ENCODE results near the gene SMCO4. TPM values are rescaled to one million over a fixed set of nuclear protein-coding genes. Genes with fewer than 3 reads are reported as not detected.
"Not testable (repeated sequence)": the region's sequence is repeated elsewhere in the genome, so short reads cannot be mapped to it uniquely, and the experiment has no call there.

The SMCO4 gene
- total and polyA plus RNA-seq, 7 donors, result 2.4 to 112 (median 9.6) TPM

DNA sequence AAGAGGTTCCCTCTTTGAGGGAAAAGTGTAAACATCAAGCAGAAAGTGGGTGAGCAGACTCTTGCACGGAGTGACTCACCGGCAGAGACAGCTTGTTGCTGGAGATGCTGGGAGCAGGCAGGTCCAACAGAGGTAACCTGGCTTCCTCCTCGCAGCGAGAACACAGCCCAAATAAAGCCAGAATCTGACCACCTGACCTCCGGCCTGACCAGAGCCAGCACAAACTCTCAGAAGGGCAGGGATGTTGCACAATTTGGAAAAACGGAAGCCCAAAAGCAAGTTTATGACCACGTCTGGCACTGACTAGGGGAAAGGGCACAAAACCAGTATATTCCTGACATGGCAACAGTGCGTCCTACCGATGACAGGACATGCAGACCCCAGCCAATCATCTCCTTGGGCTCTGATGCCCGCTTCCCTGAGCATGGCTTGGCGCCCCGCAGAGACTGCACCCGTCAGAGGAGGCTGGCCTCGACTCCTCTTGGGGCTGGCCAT lies 5.4 kb downstream of the SMCO4 start:
- H3K27me3 ChIP-seq, result no peaks in the 10 kb centered on the region
- TF ChIP-seq EP300 (IDR thresholded peaks at IDR 0.05), result no peak
- TF ChIP-seq POLR2AphosphoS5 (IDR thresholded peaks at IDR 0.05), result no peak
- no peak for TF ChIP-seq POLR2A (IDR thresholded peaks at IDR 0.05)
- TF ChIP-seq, protein P1, sequence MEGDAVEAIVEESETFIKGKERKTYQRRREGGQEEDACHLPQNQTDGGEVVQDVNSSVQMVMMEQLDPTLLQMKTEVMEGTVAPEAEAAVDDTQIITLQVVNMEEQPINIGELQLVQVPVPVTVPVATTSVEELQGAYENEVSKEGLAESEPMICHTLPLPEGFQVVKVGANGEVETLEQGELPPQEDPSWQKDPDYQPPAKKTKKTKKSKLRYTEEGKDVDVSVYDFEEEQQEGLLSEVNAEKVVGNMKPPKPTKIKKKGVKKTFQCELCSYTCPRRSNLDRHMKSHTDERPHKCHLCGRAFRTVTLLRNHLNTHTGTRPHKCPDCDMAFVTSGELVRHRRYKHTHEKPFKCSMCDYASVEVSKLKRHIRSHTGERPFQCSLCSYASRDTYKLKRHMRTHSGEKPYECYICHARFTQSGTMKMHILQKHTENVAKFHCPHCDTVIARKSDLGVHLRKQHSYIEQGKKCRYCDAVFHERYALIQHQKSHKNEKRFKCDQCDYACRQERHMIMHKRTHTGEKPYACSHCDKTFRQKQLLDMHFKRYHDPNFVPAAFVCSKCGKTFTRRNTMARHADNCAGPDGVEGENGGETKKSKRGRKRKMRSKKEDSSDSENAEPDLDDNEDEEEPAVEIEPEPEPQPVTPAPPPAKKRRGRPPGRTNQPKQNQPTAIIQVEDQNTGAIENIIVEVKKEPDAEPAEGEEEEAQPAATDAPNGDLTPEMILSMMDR (IDR thresholded peaks at IDR 0.05), result no peak
- peak overlapping the region in 2 of 4 donors; percentile 8 to 38 for H3K27ac ChIP-seq
- H3K9me3 ChIP-seq, result no peaks in the 10 kb centered on the region
- no peak for DNase-seq
- peaks cover 0 to 18% (median 11%) of the 10 kb centered on the region in 4 donors for H3K4me1 ChIP-seq
- 46 to 74% methylated on average over 14 of the region's 14 CpGs for WGBS, 2 donors
- H3K36me3 ChIP-seq, result no peaks in the 10 kb centered on the region
- H3K4me3 ChIP-seq, result no peak overlapping the region
- intact Hi-C loops (cut with DNase I), result no loop called here

DNA sequence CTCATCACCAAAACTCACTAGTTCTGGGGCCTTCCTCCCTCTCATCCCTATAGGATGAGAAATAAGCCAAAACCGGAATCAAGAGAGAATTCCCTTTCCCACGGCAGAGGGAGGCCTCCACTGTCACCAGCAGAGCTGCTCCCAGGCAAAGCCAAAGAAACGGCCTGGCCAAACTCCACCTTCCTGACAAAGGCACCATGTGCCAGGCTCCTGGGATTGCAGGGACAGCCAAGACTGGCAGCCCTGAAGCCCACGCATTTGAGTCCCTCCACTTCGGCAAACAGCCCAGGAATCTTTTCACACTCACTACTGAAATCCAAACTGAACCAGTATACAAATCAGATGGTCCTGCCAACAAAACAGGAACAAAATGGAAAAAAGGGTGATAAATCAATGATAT lies 6.1 kb downstream of the SMCO4 start:
- H3K27ac ChIP-seq, result peak overlapping the region in 1 of 4 donors; percentile 38
- peaks cover 0 to 15% (median 11%) of the 10 kb centered on the region in 4 donors for H3K4me1 ChIP-seq
- intact Hi-C loops (cut with DNase I), result no loop called here
- 68 to 76% methylated on average over 5 of the region's 5 CpGs for whole genome bisulfite sequencing, 2 donors
- no peak overlapping the region for H3K4me3 ChIP-seq
- DNase-seq, result no peak
- no peaks in the 10 kb centered on the region for H3K36me3 ChIP-seq
- no peaks in the 10 kb centered on the region for H3K27me3 ChIP-seq
- TF ChIP-seq, protein P1 (IDR thresholded peaks at IDR 0.05), result no peak
- no peak for TF ChIP-seq POLR2AphosphoS5 (IDR thresholded peaks at IDR 0.05)
- no peak for TF ChIP-seq EP300 (IDR thresholded peaks at IDR 0.05)
- no peak for TF ChIP-seq POLR2A (IDR thresholded peaks at IDR 0.05)
- no peaks in the 10 kb centered on the region for H3K9me3 ChIP-seq

DNA sequence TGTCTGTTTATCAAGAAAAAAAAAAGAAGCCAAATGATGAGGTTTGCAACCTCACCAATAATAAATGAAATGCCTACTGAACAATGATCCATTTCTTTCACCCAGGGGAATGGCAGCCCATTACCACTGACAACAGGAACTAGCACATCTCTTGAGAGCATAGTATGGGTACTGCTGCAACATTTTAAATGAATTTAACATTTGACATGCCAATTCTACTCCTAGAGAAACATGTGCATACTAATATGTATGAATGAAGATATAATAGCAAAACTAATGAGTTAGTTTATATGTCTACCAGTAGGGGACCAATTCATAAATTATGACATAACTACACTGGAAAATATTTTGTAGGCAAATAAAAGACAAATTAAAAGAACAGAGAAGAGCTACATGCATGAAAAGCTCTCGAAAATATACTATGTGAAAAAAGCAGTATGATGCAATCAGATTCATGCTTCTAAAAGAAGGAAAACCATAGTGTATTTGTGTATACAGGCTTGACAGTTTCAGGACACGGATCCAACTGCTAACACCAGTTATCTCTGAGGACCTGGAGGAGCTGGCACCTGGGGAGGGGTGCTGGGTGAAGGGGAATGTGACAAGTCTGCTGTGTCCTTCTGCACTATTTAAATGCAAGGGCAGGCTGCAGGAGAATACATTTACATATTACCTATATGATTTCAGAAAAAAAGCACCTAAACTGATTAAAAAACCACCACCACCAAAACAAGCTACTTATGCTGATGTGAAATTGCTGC lies 6.9 kb downstream of the SMCO4 start:
- H3K27ac ChIP-seq, result no peak overlapping the region

DNA sequence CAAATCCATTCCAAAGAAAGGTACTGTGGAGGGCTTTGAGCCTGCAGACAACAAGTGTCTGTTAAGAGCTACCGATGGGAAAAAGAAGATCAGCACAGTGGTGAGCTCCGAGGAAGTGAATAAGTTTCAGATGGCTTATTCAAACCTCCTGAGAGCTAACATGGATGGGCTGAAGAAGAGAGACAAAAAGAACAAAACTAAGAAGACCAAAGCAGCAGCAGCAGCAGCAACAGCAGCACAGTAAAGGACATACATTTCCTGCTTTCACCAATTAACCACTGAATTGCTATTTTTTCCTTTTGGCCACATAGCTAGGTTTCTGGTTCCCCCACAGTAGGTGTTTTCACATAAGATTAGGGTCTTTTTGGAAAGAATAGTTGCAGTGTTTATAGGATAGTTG lies 7.6 kb downstream of the SMCO4 start:
- H3K4me1 ChIP-seq, result peaks cover 0 to 13% (median 11%) of the 10 kb centered on the region in 4 donors
- H3K9me3 ChIP-seq; H3K36me3 ChIP-seq; H3K4me3 ChIP-seq; intact Hi-C loops (cut with DNase I); H3K27ac ChIP-seq; H3K27me3 ChIP-seq; DNase-seq: not testable (repeated sequence)
- 53 to 87% methylated on average over 2 of the region's 2 CpGs for WGBS, 2 donors

More for the DNA sequence above, 6.9 kb downstream of the SMCO4 start:
- no peak for DNase-seq
- WGBS, 2 donors, result 71 to 81% methylated on average over 2 of the region's 2 CpGs
- no peaks in the 10 kb centered on the region for H3K9me3 ChIP-seq
- H3K4me1 ChIP-seq, result peaks cover 0 to 13% (median 11%) of the 10 kb centered on the region in 4 donors
- intact Hi-C loops (cut with DNase I), result no loop called here
- H3K36me3 ChIP-seq, result no peaks in the 10 kb centered on the region
- H3K4me3 ChIP-seq, result no peak overlapping the region
- no peaks in the 10 kb centered on the region for H3K27me3 ChIP-seq
- TF ChIP-seq POLR2A (IDR thresholded peaks at IDR 0.05) (no peak), POLR2AphosphoS5 (IDR thresholded peaks at IDR 0.05) (no peak), EP300 (IDR thresholded peaks at IDR 0.05) (no peak)
- TF ChIP-seq, protein P1 (IDR thresholded peaks at IDR 0.05), result no peak

DNA sequence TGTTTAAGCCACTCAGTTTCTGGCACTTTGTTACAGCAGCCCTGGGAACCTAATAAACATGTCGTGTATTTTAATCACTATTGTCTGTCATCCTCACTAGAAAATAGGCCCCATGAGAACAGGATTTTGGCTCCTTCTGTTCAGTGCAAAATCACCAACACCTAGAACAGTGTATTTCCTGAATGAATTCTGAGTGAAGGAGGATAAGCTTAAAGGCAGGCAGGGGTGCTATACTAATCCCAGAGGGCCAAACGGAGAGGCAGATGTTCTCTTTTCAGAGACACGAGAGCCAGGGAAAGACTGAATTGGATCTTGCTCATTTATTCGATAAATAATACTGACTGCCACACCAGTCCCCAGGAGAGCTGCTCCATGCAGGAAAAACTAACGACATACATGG lies 10.4 kb downstream of the SMCO4 start:
- H3K27me3 ChIP-seq, result no peaks in the 10 kb centered on the region
- TF ChIP-seq, protein P1 (IDR thresholded peaks at IDR 0.05), result no peak
- TF ChIP-seq EP300 (IDR thresholded peaks at IDR 0.05), result no peak
- no peak for TF ChIP-seq POLR2A (IDR thresholded peaks at IDR 0.05)
- no peak for TF ChIP-seq POLR2AphosphoS5 (IDR thresholded peaks at IDR 0.05)
- 85 to 93% methylated on average over 5 of the region's 5 CpGs for WGBS, 2 donors
- no peak overlapping the region for H3K27ac ChIP-seq
- DNase-seq, result no peak
- peaks cover 0 to 33% (median 28%) of the 10 kb centered on the region in 4 donors for H3K4me1 ChIP-seq
- H3K36me3 ChIP-seq, result no peaks in the 10 kb centered on the region
- no peaks in the 10 kb centered on the region for H3K9me3 ChIP-seq
- intact Hi-C loops (cut with DNase I), result no loop called here
- H3K4me3 ChIP-seq, result no peak overlapping the region

Data from sigmoid colon (tissue), 7 donors.